Amniotic epithelial cell (primary cell): ENCODE results near the gene MYOCD.
"Not testable (repeated sequence)": the region's sequence is repeated elsewhere in the genome, so short reads cannot be mapped to it uniquely, and the experiment has no call there.

Experiments used
- DNase-seq: peaks from one replicate; pipeline ENCODE4 v3.0.0-alpha.2; 2010; ENCODE audit warnings: low read depth

MYOCD gene

GRCh38 chr17:12665263-12666210, at the start of gene MYOCD:
MYOCD (plus strand) TSS chr17:12665890; CDS start chr17:12666189, 299 bp downstream.
- DNase-seq = peak; percentile 17

- DNase-seq = no peak
Measured at GRCh38 chr17:12616161-12616560, 49.5 kb upstream of the MYOCD start.

- DNase-seq = peak; percentile 78
Measured at GRCh38 chr17:12618557-12618956, 47.1 kb upstream of the MYOCD start.

- peak; percentile 64 for DNase-seq
Measured at GRCh38 chr17:12619459-12620199, 46.1 kb upstream of the MYOCD start.

GRCh38 chr17:12620200-12620720, 45.4 kb upstream of the MYOCD start:
- peak; percentile 39 for DNase-seq

GRCh38 chr17:12622726-12623125, 43.0 kb upstream of the MYOCD start:
- DNase-seq = peak; percentile 75

- DNase-seq = no peak
Measured at GRCh38 chr17:12623220-12623848, 42.4 kb upstream of the MYOCD start.

- peak; percentile 77 for DNase-seq
Measured at GRCh38 chr17:12624211-12624610, 41.5 kb upstream of the MYOCD start.

- no peak for DNase-seq
Measured at GRCh38 chr17:12625092-12625491, 40.6 kb upstream of the MYOCD start.

- peak; percentile 97 for DNase-seq
Measured at GRCh38 chr17:12627177-12627629, 38.5 kb upstream of the MYOCD start.

GRCh38 chr17:12627781-12628451, 37.8 kb upstream of the MYOCD start:
- DNase-seq = peak; percentile 82

- DNase-seq = peak; percentile 67
Measured at GRCh38 chr17:12631076-12631475, 34.6 kb upstream of the MYOCD start.

- no peak for DNase-seq
Measured at GRCh38 chr17:12632785-12633184, 32.9 kb upstream of the MYOCD start.

- DNase-seq = no peak
Measured at GRCh38 chr17:12634789-12635414, 30.8 kb upstream of the MYOCD start.

GRCh38 chr17:12635996-12636395, 29.7 kb upstream of the MYOCD start:
- not testable (repeated sequence) for DNase-seq

GRCh38 chr17:12637015-12637414, 28.7 kb upstream of the MYOCD start:
- peak; percentile 97 for DNase-seq

- DNase-seq = no peak
Measured at GRCh38 chr17:12637745-12638651, 27.7 kb upstream of the MYOCD start.

- DNase-seq = no peak
Measured at GRCh38 chr17:12640364-12640763, 25.3 kb upstream of the MYOCD start.

GRCh38 chr17:12641084-12641483, 24.6 kb upstream of the MYOCD start:
- DNase-seq = no peak

GRCh38 chr17:12642034-12642433, 23.7 kb upstream of the MYOCD start:
- no peak for DNase-seq
